HepG2 (cell line): ENCODE data around the gene ANKRD11. TPM values are rescaled to one million over a fixed set of nuclear protein-coding genes. Genes with fewer than 3 reads are reported as not detected.

Experiments used
- FOXO1 ChIP-seq: sonication (generic); formaldehyde crosslinking; IDR thresholded peaks from 2 replicates; pipeline ENCODE4 v1.4.0; 2020; ENCODE audit warnings: missing genetic modification reagents
- GATAD1 ChIP-seq: IDR thresholded peaks from 2 replicates; pipeline ENCODE4 v1.6.1; 2016; ENCODE audit warnings: missing genetic modification reagents, missing compliant biosample characterization
- NFRKB ChIP-seq: fragments of 450-650 bp; IDR thresholded peaks from 2 replicates; pipeline ENCODE4 v1.6.1; 2017
- NFYC ChIP-seq: IDR thresholded peaks from 2 replicates; pipeline ENCODE4 v1.6.1; 2016; ENCODE audit warnings: missing genetic modification reagents, missing compliant biosample characterization
- RAD21 ChIP-seq: fragments of 450-650 bp; formaldehyde crosslinking; IDR thresholded peaks from 2 replicates; pipeline ENCODE4 v1.5.0; 2020; ENCODE audit warnings: mild to moderate bottlenecking
- SIX1 ChIP-seq: sonication (generic); formaldehyde crosslinking; IDR thresholded peaks from 2 replicates; pipeline ENCODE4 v1.4.0; 2020; ENCODE audit warnings: missing genetic modification reagents, borderline replicate concordance
- SNRNP70 ChIP-seq: fragments of 200-400 bp; formaldehyde crosslinking; IDR thresholded peaks from 2 replicates; pipeline ENCODE4 v1.6.1; 2017; ENCODE audit warnings: mild to moderate bottlenecking, low read depth, low read length, moderate library complexity
- SOX6 ChIP-seq, 2 experiments: fragments of 450-650 bp in 1 of 2; sonication (generic) in 1 of 2; formaldehyde crosslinking in 1 of 2; IDR thresholded peaks; 2 replicates each; pipeline versions ENCODE4 v1.4.0 to v1.6.1; 2017 to 2020; ENCODE audit warnings: antibody characterized with exemption in 1 of 2, mild to moderate bottlenecking in 1 of 2, missing genetic modification reagents in 1 of 2
- ZFY ChIP-seq: sonication (generic); formaldehyde crosslinking; IDR thresholded peaks from 2 replicates; pipeline ENCODE4 v1.4.0; 2020; ENCODE audit warnings: missing genetic modification reagents
- ZNF335 ChIP-seq: sonication (generic); formaldehyde crosslinking; IDR thresholded peaks from 2 replicates; pipeline ENCODE4 v1.4.0; 2020; ENCODE audit warnings: missing genetic modification reagents
- ZNF496 ChIP-seq: sonication (generic); formaldehyde crosslinking; IDR thresholded peaks from 2 replicates; pipeline ENCODE4 v1.8.1; 2023; ENCODE audit warnings: mild to moderate bottlenecking, moderate library complexity, missing genetic modification reagents; ENCODE audit not compliant: insufficient replicate concordance
- ZNF629 ChIP-seq: sonication (generic); formaldehyde crosslinking; conservative IDR thresholded peaks from 2 replicates; pipeline ENCODE4 v1.5.0; 2020; ENCODE audit warnings: missing genetic modification reagents
- ZSCAN29 ChIP-seq: sonication (generic); formaldehyde crosslinking; conservative IDR thresholded peaks from 2 replicates; pipeline ENCODE4 v1.4.0; 2020; ENCODE audit warnings: mild to moderate bottlenecking, missing genetic modification reagents
- polyA plus RNA-seq, 8 experiments: library from polyadenylated mRNA; depleted of rRNA in 3 of 8; stranded (reverse) in 7 of 8; unstranded in 1 of 8; fragments of >200 nt; fragmentation: Illumina TruSeq in 4 of 8; extraction: Trizol in 4 of 8; gene quantifications; 2 replicates each; pipeline versions ENCODE4 v1.2.1 to v1.2.3, GENCODE V29; 2011 to 2016; ENCODE audit warnings: low read depth in 4 of 8, missing spikeins in 1 of 8, mixed read lengths in 1 of 8; ENCODE audit not compliant: insufficient read depth in 1 of 8
- total RNA-seq, 5 experiments: library from RNA; depleted of rRNA; stranded (reverse); fragments of >200 nt; fragmentation: Illumina TruSeq; extraction: Trizol; gene quantifications; 2 replicates each; pipeline ENCODE4 v1.2.3, GENCODE V29; 2016; ENCODE audit warnings: low read depth in 1 of 5
- TF ChIP-seq, protein P1 (sequence below): sonication (generic); formaldehyde crosslinking; IDR thresholded peaks from 2 replicates; pipeline ENCODE4 v1.9.0; 2022; ENCODE audit warnings: low read depth, missing genetic modification reagents
- TF ChIP-seq, protein P2 (sequence below): fragments of 450-650 bp; IDR thresholded peaks from 2 replicates; pipeline ENCODE4 v1.6.1; 2017; ENCODE audit warnings: mild to moderate bottlenecking
- TF ChIP-seq, protein P3 (sequence below): sonication (generic); formaldehyde crosslinking; IDR thresholded peaks from 2 replicates; pipeline ENCODE4 v1.4.0; 2020; ENCODE audit warnings: low read depth, mild to moderate bottlenecking, missing genetic modification reagents
- TF ChIP-seq, protein P4 (sequence below): sonication (generic); formaldehyde crosslinking; IDR thresholded peaks from 2 replicates; pipeline ENCODE4 v1.8.1; 2023; ENCODE audit warnings: mild to moderate bottlenecking, missing genetic modification reagents
- TF ChIP-seq, protein P5 (sequence below): sonication (generic); formaldehyde crosslinking; IDR thresholded peaks from 2 replicates; pipeline ENCODE4 v1.8.0; 2022; ENCODE audit warnings: mild to moderate bottlenecking, missing genetic modification reagents, moderate library complexity

ANKRD11 gene
- total and polyA plus RNA-seq, 2 of the 13 experiments (the other 11 are each of a cell fraction or from before 2014, with no cell fraction given), result 21.4 to 38.4 TPM

DNA sequence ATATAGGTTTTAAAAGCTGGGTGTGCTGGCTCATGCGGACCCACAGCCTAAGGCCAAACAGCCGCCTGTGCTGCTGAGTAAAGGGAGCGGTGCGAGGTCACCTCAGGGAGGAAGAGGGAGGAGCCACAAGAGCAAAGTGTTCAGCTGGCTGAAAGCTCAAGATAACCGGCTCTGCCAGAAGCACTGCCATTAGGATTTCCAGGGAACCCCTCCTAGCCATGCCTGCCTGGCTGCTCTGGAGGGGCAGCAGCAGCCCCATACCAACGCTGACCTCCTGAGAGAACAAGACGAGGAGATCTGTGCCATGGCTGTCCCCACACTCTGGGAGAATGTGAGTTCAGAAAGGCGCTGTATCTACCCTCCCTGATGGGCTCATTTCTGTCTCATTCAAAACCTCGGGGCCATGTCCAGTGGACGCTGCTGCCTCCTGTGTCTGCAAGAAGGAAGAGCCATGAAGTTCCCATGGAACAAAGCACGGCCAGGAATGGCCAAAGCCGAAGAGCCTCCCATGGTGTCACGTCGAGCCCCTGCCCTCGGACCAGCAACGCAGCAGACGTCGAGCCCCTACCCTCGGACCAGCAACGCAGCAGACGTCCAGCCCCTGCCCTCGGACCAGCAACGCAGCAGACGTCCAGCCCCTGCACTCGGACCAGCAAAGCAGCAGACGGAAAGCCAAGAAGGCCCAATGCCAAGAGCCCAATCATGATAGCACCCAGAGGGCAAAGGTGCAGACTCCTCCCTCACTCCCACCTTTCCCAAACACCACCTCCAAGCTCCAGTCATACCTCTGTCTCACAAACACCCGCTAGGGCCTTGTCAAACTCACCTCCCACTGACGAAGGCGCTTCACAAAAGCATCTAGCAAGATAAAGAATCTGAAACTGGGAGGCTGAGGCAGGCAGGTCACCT, 107.0 kb downstream of the ANKRD11 start (continued):
- TF ChIP-seq, protein P1, sequence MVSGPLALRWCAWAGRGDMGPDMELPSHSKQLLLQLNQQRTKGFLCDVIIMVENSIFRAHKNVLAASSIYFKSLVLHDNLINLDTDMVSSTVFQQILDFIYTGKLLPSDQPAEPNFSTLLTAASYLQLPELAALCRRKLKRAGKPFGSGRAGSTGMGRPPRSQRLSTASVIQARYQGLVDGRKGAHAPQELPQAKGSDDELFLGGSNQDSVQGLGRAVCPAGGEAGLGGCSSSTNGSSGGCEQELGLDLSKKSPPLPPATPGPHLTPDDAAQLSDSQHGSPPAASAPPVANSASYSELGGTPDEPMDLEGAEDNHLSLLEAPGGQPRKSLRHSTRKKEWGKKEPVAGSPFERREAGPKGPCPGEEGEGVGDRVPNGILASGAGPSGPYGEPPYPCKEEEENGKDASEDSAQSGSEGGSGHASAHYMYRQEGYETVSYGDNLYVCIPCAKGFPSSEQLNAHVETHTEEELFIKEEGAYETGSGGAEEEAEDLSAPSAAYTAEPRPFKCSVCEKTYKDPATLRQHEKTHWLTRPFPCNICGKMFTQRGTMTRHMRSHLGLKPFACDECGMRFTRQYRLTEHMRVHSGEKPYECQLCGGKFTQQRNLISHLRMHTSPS, result no peak
- TF ChIP-seq NFYC (CRISPR knock-in tag) (no peak), ZNF335 (no peak), SNRNP70 (no peak), ZSCAN29 (CRISPR knock-in tag) (no peak), NFRKB (no peak), GATAD1 (CRISPR knock-in tag) (no peak), FOXO1 (no peak), ZNF629 (CRISPR knock-in tag) (no peak), ZFY (CRISPR knock-in tag) (peak; percentile 28; the same call in 1 of the 2 replicates), SOX6 (IDR thresholded peaks at IDR 0.05) (no peak), SOX6 (CRISPR knock-in tag; IDR thresholded peaks at IDR 0.05) (peak; percentile 15; the same call in 1 of the 2 replicates), RAD21 (CRISPR knock-in tag) (0 out of 2 replicates have a peak, but pooled peaks have one; percentile 28), ZNF496 (CRISPR knock-in tag) (no peak), SIX1 (CRISPR knock-in tag) (no peak)
- TF ChIP-seq, protein P2, sequence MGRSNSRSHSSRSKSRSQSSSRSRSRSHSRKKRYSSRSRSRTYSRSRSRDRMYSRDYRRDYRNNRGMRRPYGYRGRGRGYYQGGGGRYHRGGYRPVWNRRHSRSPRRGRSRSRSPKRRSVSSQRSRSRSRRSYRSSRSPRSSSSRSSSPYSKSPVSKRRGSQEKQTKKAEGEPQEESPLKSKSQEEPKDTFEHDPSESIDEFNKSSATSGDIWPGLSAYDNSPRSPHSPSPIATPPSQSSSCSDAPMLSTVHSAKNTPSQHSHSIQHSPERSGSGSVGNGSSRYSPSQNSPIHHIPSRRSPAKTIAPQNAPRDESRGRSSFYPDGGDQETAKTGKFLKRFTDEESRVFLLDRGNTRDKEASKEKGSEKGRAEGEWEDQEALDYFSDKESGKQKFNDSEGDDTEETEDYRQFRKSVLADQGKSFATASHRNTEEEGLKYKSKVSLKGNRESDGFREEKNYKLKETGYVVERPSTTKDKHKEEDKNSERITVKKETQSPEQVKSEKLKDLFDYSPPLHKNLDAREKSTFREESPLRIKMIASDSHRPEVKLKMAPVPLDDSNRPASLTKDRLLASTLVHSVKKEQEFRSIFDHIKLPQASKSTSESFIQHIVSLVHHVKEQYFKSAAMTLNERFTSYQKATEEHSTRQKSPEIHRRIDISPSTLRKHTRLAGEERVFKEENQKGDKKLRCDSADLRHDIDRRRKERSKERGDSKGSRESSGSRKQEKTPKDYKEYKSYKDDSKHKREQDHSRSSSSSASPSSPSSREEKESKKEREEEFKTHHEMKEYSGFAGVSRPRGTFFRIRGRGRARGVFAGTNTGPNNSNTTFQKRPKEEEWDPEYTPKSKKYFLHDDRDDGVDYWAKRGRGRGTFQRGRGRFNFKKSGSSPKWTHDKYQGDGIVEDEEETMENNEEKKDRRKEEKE, result no peak
- TF ChIP-seq, protein P3, sequence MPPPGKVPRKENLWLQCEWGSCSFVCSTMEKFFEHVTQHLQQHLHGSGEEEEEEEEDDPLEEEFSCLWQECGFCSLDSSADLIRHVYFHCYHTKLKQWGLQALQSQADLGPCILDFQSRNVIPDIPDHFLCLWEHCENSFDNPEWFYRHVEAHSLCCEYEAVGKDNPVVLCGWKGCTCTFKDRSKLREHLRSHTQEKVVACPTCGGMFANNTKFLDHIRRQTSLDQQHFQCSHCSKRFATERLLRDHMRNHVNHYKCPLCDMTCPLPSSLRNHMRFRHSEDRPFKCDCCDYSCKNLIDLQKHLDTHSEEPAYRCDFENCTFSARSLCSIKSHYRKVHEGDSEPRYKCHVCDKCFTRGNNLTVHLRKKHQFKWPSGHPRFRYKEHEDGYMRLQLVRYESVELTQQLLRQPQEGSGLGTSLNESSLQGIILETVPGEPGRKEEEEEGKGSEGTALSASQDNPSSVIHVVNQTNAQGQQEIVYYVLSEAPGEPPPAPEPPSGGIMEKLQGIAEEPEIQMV (CRISPR knock-in tag), result no peak
- TF ChIP-seq, protein P4, sequence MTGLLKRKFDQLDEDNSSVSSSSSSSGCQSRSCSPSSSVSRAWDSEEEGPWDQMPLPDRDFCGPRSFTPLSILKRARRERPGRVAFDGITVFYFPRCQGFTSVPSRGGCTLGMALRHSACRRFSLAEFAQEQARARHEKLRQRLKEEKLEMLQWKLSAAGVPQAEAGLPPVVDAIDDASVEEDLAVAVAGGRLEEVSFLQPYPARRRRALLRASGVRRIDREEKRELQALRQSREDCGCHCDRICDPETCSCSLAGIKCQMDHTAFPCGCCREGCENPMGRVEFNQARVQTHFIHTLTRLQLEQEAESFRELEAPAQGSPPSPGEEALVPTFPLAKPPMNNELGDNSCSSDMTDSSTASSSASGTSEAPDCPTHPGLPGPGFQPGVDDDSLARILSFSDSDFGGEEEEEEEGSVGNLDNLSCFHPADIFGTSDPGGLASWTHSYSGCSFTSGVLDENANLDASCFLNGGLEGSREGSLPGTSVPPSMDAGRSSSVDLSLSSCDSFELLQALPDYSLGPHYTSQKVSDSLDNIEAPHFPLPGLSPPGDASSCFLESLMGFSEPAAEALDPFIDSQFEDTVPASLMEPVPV (CRISPR knock-in tag), result no peak
- TF ChIP-seq, protein P5, sequence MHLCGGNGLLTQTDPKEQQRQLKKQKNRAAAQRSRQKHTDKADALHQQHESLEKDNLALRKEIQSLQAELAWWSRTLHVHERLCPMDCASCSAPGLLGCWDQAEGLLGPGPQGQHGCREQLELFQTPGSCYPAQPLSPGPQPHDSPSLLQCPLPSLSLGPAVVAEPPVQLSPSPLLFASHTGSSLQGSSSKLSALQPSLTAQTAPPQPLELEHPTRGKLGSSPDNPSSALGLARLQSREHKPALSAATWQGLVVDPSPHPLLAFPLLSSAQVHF, result no peak
